Esophagus squamous epithelium (tissue), 4 donors: Measurements from ENCODE around the gene TMEM38A.

Experiments used
- CTCF ChIP-seq, 6 experiments: fragments of 450-650 bp in 4 of 6; fragments of 200-600 bp in 2 of 6; sonication (generic) in 2 of 6; IDR thresholded peaks; one replicate each; pipeline ENCODE4 v1.5.1; 2016 to 2019; ENCODE audit warnings: antibody characterized with exemption in 6 of 6, mild to moderate bottlenecking in 4 of 6, moderate library complexity in 4 of 6
- POLR2A ChIP-seq, 4 donors: fragments of 450-650 bp; IDR thresholded peaks; one replicate each; pipeline ENCODE4 v1.6.1; 2017; ENCODE audit warnings: antibody characterized with exemption in 4 of 4, mild to moderate bottlenecking in 4 of 4, moderate library complexity in 3 of 4

GRCh38 chr19:16671652-16672274 is 10.8 kb downstream of the TMEM38A start:
- TF ChIP-seq CTCF (IDR thresholded peaks at IDR 0.05) (no peak), POLR2A (IDR thresholded peaks at IDR 0.05) (no peak)
